GM23338 (cell line): Measurements from ENCODE around the gene KCNMB2.

Source experiments
- CREB1 ChIP-seq: fragments of 250-450 bp; sonication (Bioruptor Pico); IDR thresholded peaks from 2 replicates; pipeline ENCODE4 v1.5.0; 2020; ENCODE audit warnings: low read depth, mild to moderate bottlenecking, moderate library complexity
- CTCF ChIP-seq, 2 experiments: fragments of 200-600 bp in 1 of 2; sonication (generic) in 1 of 2; conservative IDR thresholded peaks; 2 replicates each; pipeline versions ENCODE4 v1.5.1 to v1.6.1; 2016 to 2017; ENCODE audit warnings: antibody characterized with exemption in 2 of 2, low read depth in 2 of 2, mild to moderate bottlenecking in 2 of 2, moderate library complexity in 1 of 2
- ETS1 ChIP-seq: IDR thresholded peaks from 2 replicates; pipeline ENCODE4 v1.6.1; 2016; ENCODE audit warnings: antibody characterized with exemption
- EZH2 ChIP-seq: fragments of 200-600 bp; sonication (generic); IDR thresholded peaks from one replicate; pipeline ENCODE4 v1.8.0; 2017; ENCODE audit warnings: antibody characterized with exemption, mild to moderate bottlenecking, low read depth; ENCODE audit not compliant: unreplicated experiment
- EZH2phosphoT487 ChIP-seq: fragments of 200-600 bp; sonication (generic); IDR thresholded peaks from one replicate; pipeline ENCODE4 v1.8.1; 2018; ENCODE audit warnings: antibody characterized with exemption; ENCODE audit not compliant: unreplicated experiment
- JUNB ChIP-seq: IDR thresholded peaks from one replicate; pipeline ENCODE4 v1.6.1; 2016; ENCODE audit warnings: antibody characterized with exemption; ENCODE audit not compliant: unreplicated experiment
- POLR2AphosphoS5 ChIP-seq: IDR thresholded peaks from 2 replicates; pipeline ENCODE4 v1.6.1; 2016; ENCODE audit warnings: antibody characterized with exemption, low read depth
- REST ChIP-seq: IDR thresholded peaks from one replicate; pipeline ENCODE4 v1.6.1; 2018; ENCODE audit warnings: antibody characterized with exemption; ENCODE audit not compliant: unreplicated experiment
- ZNF114 ChIP-seq: fragments of 250-450 bp; sonication (Bioruptor Pico); IDR thresholded peaks from 2 replicates; pipeline ENCODE4 v1.5.0; 2020; ENCODE audit warnings: mild to moderate bottlenecking, moderate library complexity

DNA sequence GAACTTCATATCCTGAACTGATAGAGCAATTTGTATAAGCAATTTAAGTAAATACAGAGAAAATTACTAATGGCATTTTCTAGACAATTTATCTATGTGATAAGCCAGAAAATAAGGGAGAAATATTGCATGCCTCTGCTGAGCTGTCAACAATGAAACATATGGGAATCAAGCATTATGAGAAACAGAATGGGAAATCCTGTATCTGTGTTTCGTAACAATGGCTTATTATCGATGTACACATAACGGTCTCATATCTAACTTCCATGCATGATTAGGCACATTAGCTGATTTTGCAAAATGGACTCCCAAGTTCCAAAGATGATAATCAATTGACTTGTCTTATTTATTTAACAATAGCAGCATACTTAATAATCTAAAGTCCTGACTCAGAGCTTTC, 30.4 kb upstream of the KCNMB2 start:
- TF ChIP-seq POLR2AphosphoS5, result no peak
- no peak for TF ChIP-seq REST
- TF ChIP-seq CTCF (conservative IDR thresholded peaks at IDR 0.05; ENCODE audit: low read depth in 2 of 2), result no peak
- no peak for TF ChIP-seq ETS1
- TF ChIP-seq EZH2phosphoT487, result no peak
- TF ChIP-seq JUNB, result no peak
- TF ChIP-seq CREB1, result no peak
- no peak for TF ChIP-seq EZH2
- no peak for TF ChIP-seq ZNF114 (CRISPR knock-in tag)
